ENCODE measurements around the gene APLNR. TPM values are rescaled to one million over a fixed set of nuclear protein-coding genes. Genes with fewer than 3 reads are reported as not detected.

APLNR gene
- total and polyA plus RNA-seq, 2 of the 4 experiments (the other 2 are of a cell fraction) = not detected

GRCh38 chr11:57191311-57192219, 45.5 kb downstream of the APLNR start:
- Histone ChIP-seq H3K9me1 (ENCODE audit: insufficient read depth, low read length) (no peaks in the 10 kb centered on the region; the same call in 1 of the 2 replicates), H4K20me1 (ENCODE audit: insufficient read depth, low read length) (no peaks in the 10 kb centered on the region), H4K8ac (ENCODE audit: low read depth in 2 of 2, low read length in 2 of 2) (no peak overlapping the region), H2BK15ac (ENCODE audit: low read depth, low read length) (no peak overlapping the region), H3K4ac (ENCODE audit: low read depth, low read length) (no peak overlapping the region), H3K4me2 (ENCODE audit: low read depth, low read length) (no peak overlapping the region), H3K79me1 (ENCODE audit: low read depth in 1 of 2, low read length in 2 of 2) (no peaks in the 10 kb centered on the region), H3K56ac (ENCODE audit: extremely low read depth, insufficient read depth, low read length) (no peak overlapping the region), H2AFZ (replicated peaks; ENCODE audit: low read length, poor library complexity) (no peak overlapping the region), H3K4me3 (ENCODE audit: insufficient read depth, low read depth, low read length) (no peak overlapping the region), H3K14ac (replicated peaks; ENCODE audit: low read depth, low read length) (no peak overlapping the region), H3K4me1 (ENCODE audit: control insufficient read depth, insufficient read depth, low read length) (no peaks in the 10 kb centered on the region), H2BK120ac (ENCODE audit: low read depth, low read length) (no peak overlapping the region), H2BK20ac (ENCODE audit: low read depth, low read length) (no peak overlapping the region), H3K27ac (ENCODE audit: insufficient read depth, low read length) (no peak overlapping the region), H3K9me3 (ENCODE audit: control insufficient read depth, insufficient read depth, low read length) (no peaks in the 10 kb centered on the region), H2AK5ac (ENCODE audit: low read depth, low read length) (no peak overlapping the region), H3K27me3 (ENCODE audit: control insufficient read depth, insufficient read depth, low read length) (peaks cover 3% of the 10 kb centered on the region), H4K91ac (ENCODE audit: insufficient read depth, low read depth, low read length) (no peak overlapping the region), H3K18ac (ENCODE audit: low read depth, low read length) (no peak overlapping the region), H2BK5ac (ENCODE audit: low read depth, low read length, poor library complexity, severe bottlenecking) (no peak overlapping the region), H4K5ac (ENCODE audit: low read depth, low read length) (no peak overlapping the region), H3K23ac (ENCODE audit: low read depth, low read length) (no peak overlapping the region), H3K9ac (ENCODE audit: low read depth, low read length) (no peak overlapping the region), H3K36me3 (ENCODE audit: control insufficient read depth, insufficient read depth, low read length) (no peaks in the 10 kb centered on the region), H2AK9ac (replicated peaks; ENCODE audit: low read depth, low read length, poor library complexity) (no peak overlapping the region)
- intact Hi-C loops (cut with micrococcal nuclease) = no loop called here
- ATAC-seq (ENCODE audit: low read depth) (no peak), DNase-seq (no peak)
- ChIA-PET CTCF (no interaction called here), POLR2A (ENCODE audit: unreplicated experiment) (no interaction called here)
- 38% methylated on average over 4 of the region's 9 CpGs; no CpG with 5 or more reads in 1 of the 2 experiments for WGBS, 2 experiments (ENCODE audit: extremely low coverage in 2 of 2, insufficient read length in 1 of 2)
- in situ Hi-C loops (cut with MboI; ENCODE audit: low sequenced_read_pairs) = no loop called here
- BruUV-seq (replicated peaks) = no TSS peak
- dilution Hi-C loops (cut with HindIII; ENCODE audit: low sequenced_read_pairs, unreplicated experiment) = no loop called here
- no peak for TF ChIP-seq RCOR1 (IDR thresholded peaks at IDR 0.05; ENCODE audit: insufficient replicate concordance, low read length)
- TF ChIP-seq FOS (IDR thresholded peaks at IDR 0.05; ENCODE audit: low read depth, low read length) = no peak
- TF ChIP-seq BHLHE40 (IDR thresholded peaks at IDR 0.05; ENCODE audit: low read depth, low read length) = no peak
- TF ChIP-seq MAFK (IDR thresholded peaks at IDR 0.05; ENCODE audit: low read depth, low read length) = no peak
- TF ChIP-seq MAZ (IDR thresholded peaks at IDR 0.05; ENCODE audit: borderline replicate concordance, low read depth, low read length) = no peak
- no peak for TF ChIP-seq CHD1 (IDR thresholded peaks at IDR 0.05; ENCODE audit: low read depth, low read length)
- no peak for TF ChIP-seq NFE2L2 (IDR thresholded peaks at IDR 0.05; ENCODE audit: low read depth, low read length)
- TF ChIP-seq POLR2A (IDR thresholded peaks at IDR 0.05; ENCODE audit: low read depth, low read length) = no peak
- no peak for TF ChIP-seq SMC3 (IDR thresholded peaks at IDR 0.05; ENCODE audit: low read depth, low read length)
- TF ChIP-seq MXI1 (IDR thresholded peaks at IDR 0.05; ENCODE audit: borderline replicate concordance, low read depth, low read length) = no peak
- TF ChIP-seq ELK1 (IDR thresholded peaks at IDR 0.05; ENCODE audit: borderline replicate concordance, low read depth, low read length) = no peak
- no peak for TF ChIP-seq RFX5 (IDR thresholded peaks at IDR 0.05; ENCODE audit: low read depth, low read length)
- TF ChIP-seq CTCF (conservative IDR thresholded peaks at IDR 0.05; ENCODE audit: low read depth, low read length) = no peak
- TF ChIP-seq CEBPB (IDR thresholded peaks at IDR 0.05; ENCODE audit: low read depth, low read length) = no peak
- no peak for TF ChIP-seq RAD21 (IDR thresholded peaks at IDR 0.05; ENCODE audit: low read length)

Data from IMR-90 (cell line).